Calu3 (cell line): ENCODE measurements around the gene ASAP2. TPM values are rescaled to one million over a fixed set of nuclear protein-coding genes. Genes with fewer than 3 reads are reported as not detected.
A peak's percentile ranks its signal among the peaks of the same experiment; 100 is the strongest.

Source experiments
- BruUV-seq: library from RNA; stranded (reverse); fragments of 400-500 nt; replicated peaks from 2 replicates; lab custom pipeline; 2021; lab: Mats Ljungman, UMichigan
- CTCF ChIA-PET: fragments of 300-600 bp; sonication (Branson Sonifier 250); formaldehyde crosslinking; loops from one replicate; lab custom pipeline; 2022; ENCODE audit warnings: antibody characterized with exemption; lab: Charles Lee
- DNase-seq: peaks from one replicate; pipeline ENCODE4 v3.0.0; 2022
- H3K27ac Mint-ChIP-seq: one replicate; pipeline ENCODE4 v1.8.0; 2022; ENCODE audit warnings: mixed read lengths; ENCODE audit not compliant: unreplicated experiment
- H3K27me3 Mint-ChIP-seq: one replicate; pipeline ENCODE4 v1.8.0; 2022; ENCODE audit warnings: mixed read lengths; ENCODE audit not compliant: unreplicated experiment
- H3K36me3 Mint-ChIP-seq: one replicate; pipeline ENCODE4 v1.8.0; 2022; ENCODE audit warnings: mild to moderate bottlenecking, moderate library complexity, mixed read lengths; ENCODE audit not compliant: insufficient read depth, unreplicated experiment
- H3K4me1 Mint-ChIP-seq: one replicate; pipeline ENCODE4 v1.8.0; 2022; ENCODE audit warnings: mild to moderate bottlenecking, low read depth, mixed read lengths; ENCODE audit not compliant: unreplicated experiment
- H3K4me3 Mint-ChIP-seq: one replicate; pipeline ENCODE4 v1.8.0; 2022; ENCODE audit warnings: mild to moderate bottlenecking, low read depth, moderate library complexity, mixed read lengths; ENCODE audit not compliant: unreplicated experiment
- H3K9me3 Mint-ChIP-seq: one replicate; pipeline ENCODE4 v1.8.0; 2022; ENCODE audit warnings: low read depth, mixed read lengths; ENCODE audit not compliant: unreplicated experiment
- CTCF ChIP-seq: fragments of 200-600 bp; IDR thresholded peaks from one replicate; pipeline ENCODE4 v1.8.0; 2022; ENCODE audit warnings: antibody characterized with exemption; ENCODE audit not compliant: unreplicated experiment
- intact Hi-C: fragments of 100-400 bp; cut with micrococcal nuclease; formaldehyde crosslinking; loops from one replicate; pipeline ENCODE4 v1.10.0; 2022; ENCODE audit not compliant: unreplicated experiment
- total RNA-seq: library from RNA; stranded (reverse); gene quantifications from 2 replicates; pipeline ENCODE4 v1.2.3, GENCODE V29; 2022

Gene ASAP2
- total RNA-seq, 1 experiment from 2014 or later = 78.6 TPM

DNA sequence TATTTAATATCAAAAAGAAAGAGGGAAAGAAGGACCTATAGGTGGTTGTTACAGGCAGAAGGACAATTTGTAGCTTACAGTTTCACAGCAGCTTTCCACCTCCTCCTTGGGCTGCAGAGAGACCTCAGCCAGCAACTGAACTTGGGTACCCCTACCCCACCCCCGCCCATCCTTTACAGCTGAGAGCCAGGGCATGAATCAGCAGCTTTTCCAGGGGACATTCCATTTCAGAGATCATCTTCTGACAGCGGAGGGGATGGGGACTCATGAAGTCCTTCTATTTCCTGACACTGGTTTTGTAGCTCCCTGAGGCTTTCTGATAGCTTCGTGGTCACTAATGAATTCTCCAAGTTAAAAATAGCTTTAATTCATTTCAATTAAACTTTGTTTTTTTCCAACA lies 120.4 kb downstream of the ASAP2 start:
- Mint-ChIP-seq H3K4me3 (no peak overlapping the region), H3K9me3 (no peaks in the 10 kb centered on the region), H3K27ac (no peak overlapping the region), H3K36me3 (peaks cover 63% of the 10 kb centered on the region), H3K4me1 (peaks cover 14% of the 10 kb centered on the region), H3K27me3 (no peaks in the 10 kb centered on the region)
- DNase-seq = no peak
- BruUV-seq = no TSS peak
- intact Hi-C loops = no loop called here
- CTCF ChIA-PET = interaction anchor here (0.5 kb wide), 1 partner anchor 309 kb away, joined by 4 read pairs; no protein-coding TSS in a partner anchor
- TF ChIP-seq CTCF = no peak

- TF ChIP-seq CTCF = no peak
- H3K9me3 Mint-ChIP-seq = no peaks in the 10 kb centered on the region
- CTCF ChIA-PET = no interaction called here
- H3K4me3 Mint-ChIP-seq = no peak overlapping the region
- no peak for DNase-seq
- H3K27ac Mint-ChIP-seq = no peak overlapping the region
- BruUV-seq = no TSS peak
- H3K4me1 Mint-ChIP-seq = peaks cover 21% of the 10 kb centered on the region
- H3K36me3 Mint-ChIP-seq = peaks cover 61% of the 10 kb centered on the region
- intact Hi-C loops = no loop called here
- H3K27me3 Mint-ChIP-seq = no peaks in the 10 kb centered on the region
Observed at GRCh38 chr2:9327873-9328352, 121.3 kb downstream of the ASAP2 start.

- CTCF ChIA-PET = no interaction called here
- no TSS peak for BruUV-seq
- Mint-ChIP-seq H3K9me3 (no peaks in the 10 kb centered on the region), H3K27ac (no peak overlapping the region), H3K4me3 (no peak overlapping the region), H3K4me1 (peaks cover 31% of the 10 kb centered on the region), H3K36me3 (peaks cover 60% of the 10 kb centered on the region), H3K27me3 (no peaks in the 10 kb centered on the region)
- TF ChIP-seq CTCF = no peak
- intact Hi-C loops = no loop called here
- no peak for DNase-seq
Observed at GRCh38 chr2:9328931-9329330, 122.3 kb downstream of the ASAP2 start.

- Mint-ChIP-seq H3K27ac (peak overlapping the region; percentile 20), H3K9me3 (no peaks in the 10 kb centered on the region), H3K4me3 (no peak overlapping the region), H3K4me1 (peaks cover 36% of the 10 kb centered on the region), H3K27me3 (no peaks in the 10 kb centered on the region), H3K36me3 (peaks cover 61% of the 10 kb centered on the region)
- CTCF ChIA-PET = interaction anchor here (1.0 to 1.2 kb wide), 2 partner anchors 19 to 141 kb away, joined by 3 read pairs; no protein-coding TSS in a partner anchor
- intact Hi-C loops = no loop called here
- no peak for DNase-seq
- no TSS peak for BruUV-seq
- TF ChIP-seq CTCF = no peak
Observed at GRCh38 chr2:9329497-9329896, 122.9 kb downstream of the ASAP2 start.
